ENCODE results near the gene VCAM1. TPM values are rescaled to one million over a fixed set of nuclear protein-coding genes. Genes with fewer than 3 reads are reported as not detected.
"Not testable (repeated sequence)": the region's sequence is repeated elsewhere in the genome, so short reads cannot be mapped to it uniquely, and the experiment has no call there.

The VCAM1 gene
- not detected in 2 replicates for total RNA-seq

GRCh38 chr1:100719490-100719889 is at the start of gene VCAM1:
Gene VCAM1 (plus strand): TSS chr1:100719742. CDS start chr1:100719861, 119 bp downstream.
- no peaks in the 10 kb centered on the region for H3K9me3 Mint-ChIP-seq
- H3K27ac Mint-ChIP-seq, result no peak within 1 kb of the TSS
- DNase-seq, result no peak
- no peak within 1 kb of the TSS for H3K4me3 Mint-ChIP-seq
- H3K27me3 Mint-ChIP-seq, result peaks cover 17% of the 10 kb centered on the region
- no peaks in the 10 kb centered on the region for H3K36me3 Mint-ChIP-seq (ENCODE audit: low read depth)
- intact Hi-C loops (cut with micrococcal nuclease), result no loop called here
- no peaks in the 10 kb centered on the region for H3K4me1 Mint-ChIP-seq

DNA sequence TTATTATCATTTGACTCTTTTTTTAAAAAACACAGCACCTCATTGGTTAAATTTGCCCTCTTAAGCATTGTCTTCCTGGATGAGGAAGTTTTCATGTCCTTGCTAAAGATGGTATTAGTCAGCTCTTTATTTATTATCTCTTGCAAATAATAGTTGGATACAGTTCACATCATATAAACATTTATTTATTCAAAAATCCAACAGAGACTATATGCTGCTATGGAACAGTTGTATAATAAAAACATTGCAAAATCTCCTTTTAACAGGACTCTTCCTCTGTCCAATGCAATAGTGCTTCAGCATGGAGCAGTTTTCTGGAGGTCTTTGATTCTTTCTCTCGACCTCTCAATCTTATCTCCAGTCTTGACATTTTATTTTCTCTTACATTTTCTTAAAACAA is 49.5 kb upstream of the VCAM1 start:
- H3K27me3 Mint-ChIP-seq, result peaks cover 6% of the 10 kb centered on the region
- no peak overlapping the region for H3K27ac Mint-ChIP-seq
- H3K36me3 Mint-ChIP-seq (ENCODE audit: low read depth), result no peaks in the 10 kb centered on the region
- no peak for DNase-seq
- no peaks in the 10 kb centered on the region for H3K4me1 Mint-ChIP-seq
- intact Hi-C loops (cut with micrococcal nuclease), result no loop called here
- H3K4me3 Mint-ChIP-seq, result no peak overlapping the region
- H3K9me3 Mint-ChIP-seq, result no peaks in the 10 kb centered on the region

- no peak overlapping the region for H3K27ac Mint-ChIP-seq
- H3K9me3 Mint-ChIP-seq, result no peaks in the 10 kb centered on the region
- H3K27me3 Mint-ChIP-seq, result peaks cover 6% of the 10 kb centered on the region
- H3K36me3 Mint-ChIP-seq (ENCODE audit: low read depth), result no peaks in the 10 kb centered on the region
- intact Hi-C loops (cut with micrococcal nuclease), result no loop called here
- DNase-seq, result no peak
- no peaks in the 10 kb centered on the region for H3K4me1 Mint-ChIP-seq
- H3K4me3 Mint-ChIP-seq, result no peak overlapping the region
Measured at GRCh38 chr1:100671601-100672000, 47.9 kb upstream of the VCAM1 start.

- no peak for DNase-seq
- no peak overlapping the region for H3K4me3 Mint-ChIP-seq
- no peaks in the 10 kb centered on the region for H3K36me3 Mint-ChIP-seq (ENCODE audit: low read depth)
- intact Hi-C loops (cut with micrococcal nuclease), result no loop called here
- no peak overlapping the region for H3K27ac Mint-ChIP-seq
- H3K27me3 Mint-ChIP-seq, result no peaks in the 10 kb centered on the region
- H3K9me3 Mint-ChIP-seq, result peaks cover 4% of the 10 kb centered on the region
- no peaks in the 10 kb centered on the region for H3K4me1 Mint-ChIP-seq
Measured at GRCh38 chr1:100683448-100684349, 35.8 kb upstream of the VCAM1 start.

- Mint-ChIP-seq H3K4me3 (no peak overlapping the region), H3K9me3 (peaks cover 1% of the 10 kb centered on the region), H3K27ac (no peak overlapping the region), H3K27me3 (peaks cover 4% of the 10 kb centered on the region), H3K36me3 (ENCODE audit: low read depth) (no peaks in the 10 kb centered on the region), H3K4me1 (no peaks in the 10 kb centered on the region)
- intact Hi-C loops (cut with micrococcal nuclease), result no loop called here
- no peak for DNase-seq
Measured at GRCh38 chr1:100699744-100700143, 19.8 kb upstream of the VCAM1 start.

DNA sequence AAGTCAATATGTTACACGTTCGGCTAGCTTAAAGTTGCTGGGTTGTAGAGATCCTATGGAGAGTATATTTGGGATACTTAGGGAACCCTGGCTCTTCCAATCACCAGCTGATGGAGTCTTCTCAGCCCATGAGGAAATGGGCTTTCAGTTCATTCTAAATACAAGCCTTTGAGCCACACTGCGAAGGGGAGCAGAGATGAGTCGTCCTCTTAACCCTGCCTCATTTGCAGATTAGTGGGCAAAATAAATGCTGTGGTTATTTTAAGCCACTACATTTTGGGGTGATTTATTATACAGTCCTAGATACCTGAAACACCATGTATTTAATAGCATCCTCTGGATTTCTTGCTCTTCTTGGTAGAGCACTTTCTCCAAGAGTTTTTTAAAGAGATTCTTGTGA is 19.0 kb upstream of the VCAM1 start:
- H3K36me3 Mint-ChIP-seq (ENCODE audit: low read depth), result no peaks in the 10 kb centered on the region
- no peaks in the 10 kb centered on the region for H3K9me3 Mint-ChIP-seq
- H3K4me1 Mint-ChIP-seq, result no peaks in the 10 kb centered on the region
- no peak overlapping the region for H3K4me3 Mint-ChIP-seq
- peaks cover 4% of the 10 kb centered on the region for H3K27me3 Mint-ChIP-seq
- no peak for DNase-seq
- no peak overlapping the region for H3K27ac Mint-ChIP-seq
- intact Hi-C loops (cut with micrococcal nuclease), result no loop called here

DNA sequence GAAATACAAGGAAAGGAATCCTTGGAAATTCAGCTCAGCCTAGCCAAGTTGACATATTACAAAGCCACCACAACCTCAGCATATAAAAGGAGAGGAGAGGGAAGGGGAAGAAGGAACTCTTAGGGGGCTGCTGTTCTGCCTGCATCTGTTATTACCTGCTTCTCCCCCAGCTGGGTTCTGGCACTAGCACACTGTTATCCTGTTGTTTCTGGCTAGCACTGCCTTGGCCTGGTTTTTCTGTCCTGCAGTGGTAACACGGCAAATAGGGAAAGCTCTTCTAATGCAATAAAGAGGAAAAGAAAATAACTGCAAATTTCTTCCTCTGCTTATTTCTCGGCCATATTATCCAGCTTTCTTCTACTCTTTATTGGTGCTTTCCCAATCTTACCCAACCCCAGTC is 16.5 kb upstream of the VCAM1 start:
- Mint-ChIP-seq H3K9me3 (no peaks in the 10 kb centered on the region), H3K4me1 (no peaks in the 10 kb centered on the region), H3K27ac (no peak overlapping the region), H3K4me3 (no peak overlapping the region), H3K27me3 (peaks cover 2% of the 10 kb centered on the region), H3K36me3 (ENCODE audit: low read depth) (no peaks in the 10 kb centered on the region)
- intact Hi-C loops (cut with micrococcal nuclease), result no loop called here
- no peak for DNase-seq

GRCh38 chr1:100703716-100704115 is 15.8 kb upstream of the VCAM1 start:
- no peak overlapping the region for H3K4me3 Mint-ChIP-seq
- no peaks in the 10 kb centered on the region for H3K4me1 Mint-ChIP-seq
- H3K9me3 Mint-ChIP-seq, result no peaks in the 10 kb centered on the region
- peaks cover 2% of the 10 kb centered on the region for H3K27me3 Mint-ChIP-seq
- no peaks in the 10 kb centered on the region for H3K36me3 Mint-ChIP-seq (ENCODE audit: low read depth)
- no peak overlapping the region for H3K27ac Mint-ChIP-seq
- intact Hi-C loops (cut with micrococcal nuclease), result no loop called here
- no peak for DNase-seq

DNA sequence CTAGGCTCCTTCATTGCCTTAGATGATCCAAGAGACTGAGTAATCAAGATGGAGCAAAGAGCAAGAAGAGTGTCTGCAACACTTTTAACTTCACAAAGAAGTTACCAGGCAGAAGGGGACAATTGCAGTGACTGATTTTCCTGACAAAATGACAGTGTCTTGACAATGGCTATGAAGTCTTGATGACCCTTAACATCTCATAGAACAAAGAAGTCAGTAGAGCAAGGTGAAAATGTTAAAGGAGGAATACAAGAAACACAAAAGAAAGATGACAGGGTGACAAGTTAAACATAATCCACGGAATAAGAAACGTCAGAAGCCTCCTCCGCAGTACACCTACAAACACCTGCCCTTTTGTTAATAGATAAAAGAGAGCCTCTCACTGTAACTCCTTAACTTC is 15.1 kb upstream of the VCAM1 start:
- no peaks in the 10 kb centered on the region for H3K4me1 Mint-ChIP-seq
- intact Hi-C loops (cut with micrococcal nuclease), result no loop called here

GRCh38 chr1:100706296-100706695 is 13.2 kb upstream of the VCAM1 start:
- no peak for DNase-seq
- Mint-ChIP-seq H3K27me3 (peaks cover 2% of the 10 kb centered on the region), H3K4me1 (no peaks in the 10 kb centered on the region), H3K36me3 (ENCODE audit: low read depth) (no peaks in the 10 kb centered on the region), H3K27ac (no peak overlapping the region), H3K4me3 (no peak overlapping the region), H3K9me3 (peaks cover under 1% of the 10 kb centered on the region)
- intact Hi-C loops (cut with micrococcal nuclease), result no loop called here

More for the DNA sequence above, 15.1 kb upstream of the VCAM1 start:
- no peaks in the 10 kb centered on the region for H3K9me3 Mint-ChIP-seq
- H3K27ac Mint-ChIP-seq, result no peak overlapping the region
- H3K36me3 Mint-ChIP-seq (ENCODE audit: low read depth), result no peaks in the 10 kb centered on the region
- no peaks in the 10 kb centered on the region for H3K27me3 Mint-ChIP-seq
- no peak overlapping the region for H3K4me3 Mint-ChIP-seq
- no peak for DNase-seq

- peaks cover 2% of the 10 kb centered on the region for H3K27me3 Mint-ChIP-seq
- no peak overlapping the region for H3K4me3 Mint-ChIP-seq
- H3K36me3 Mint-ChIP-seq (ENCODE audit: low read depth), result no peaks in the 10 kb centered on the region
- intact Hi-C loops (cut with micrococcal nuclease), result no loop called here
- H3K9me3 Mint-ChIP-seq, result peaks cover 4% of the 10 kb centered on the region
- DNase-seq, result no peak
- no peak overlapping the region for H3K27ac Mint-ChIP-seq
- no peaks in the 10 kb centered on the region for H3K4me1 Mint-ChIP-seq
Measured at GRCh38 chr1:100706856-100707255, 12.7 kb upstream of the VCAM1 start.

DNA sequence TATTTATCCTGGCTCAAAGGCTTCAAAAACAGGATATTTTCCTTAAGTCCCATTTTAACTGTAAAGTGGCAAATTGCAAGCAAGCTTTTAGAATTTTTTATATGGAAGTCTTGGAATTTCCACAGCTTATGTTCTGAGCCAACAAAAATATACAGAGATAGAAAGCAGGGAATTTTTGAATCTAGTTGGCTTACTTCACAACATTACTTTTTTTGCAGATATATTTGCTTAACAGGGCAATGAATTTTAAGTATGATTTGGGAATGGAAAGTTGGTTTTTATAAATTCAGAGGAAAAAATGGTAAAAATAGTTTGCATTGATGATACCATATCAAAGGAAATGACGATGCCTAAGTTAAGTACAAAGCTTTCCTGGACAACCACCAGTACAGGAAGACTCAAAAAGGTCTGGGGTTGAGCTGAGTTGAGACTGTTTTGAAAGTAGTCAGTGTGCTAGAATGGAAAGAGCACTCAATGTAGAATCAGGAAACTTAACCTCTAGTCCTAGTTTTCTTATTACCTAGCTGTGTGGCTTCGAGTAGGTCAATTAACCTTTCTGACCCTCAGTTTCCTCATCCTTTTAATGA is 11.0 kb upstream of the VCAM1 start:
- intact Hi-C loops (cut with micrococcal nuclease), result no loop called here
- Mint-ChIP-seq H3K36me3 (ENCODE audit: low read depth) (no peaks in the 10 kb centered on the region), H3K9me3 (peaks cover 4% of the 10 kb centered on the region), H3K4me3 (no peak overlapping the region), H3K27ac (no peak overlapping the region), H3K4me1 (peaks cover 9% of the 10 kb centered on the region), H3K27me3 (peaks cover 2% of the 10 kb centered on the region)
- DNase-seq, result no peak

- no peak for DNase-seq
- Mint-ChIP-seq H3K27me3 (peaks cover 5% of the 10 kb centered on the region), H3K4me1 (peaks cover 10% of the 10 kb centered on the region), H3K4me3 (no peak overlapping the region), H3K27ac (no peak overlapping the region), H3K36me3 (ENCODE audit: low read depth) (no peaks in the 10 kb centered on the region), H3K9me3 (peaks cover 4% of the 10 kb centered on the region)
- intact Hi-C loops (cut with micrococcal nuclease), result no loop called here
Measured at GRCh38 chr1:100710906-100711682, 8.4 kb upstream of the VCAM1 start.

DNA sequence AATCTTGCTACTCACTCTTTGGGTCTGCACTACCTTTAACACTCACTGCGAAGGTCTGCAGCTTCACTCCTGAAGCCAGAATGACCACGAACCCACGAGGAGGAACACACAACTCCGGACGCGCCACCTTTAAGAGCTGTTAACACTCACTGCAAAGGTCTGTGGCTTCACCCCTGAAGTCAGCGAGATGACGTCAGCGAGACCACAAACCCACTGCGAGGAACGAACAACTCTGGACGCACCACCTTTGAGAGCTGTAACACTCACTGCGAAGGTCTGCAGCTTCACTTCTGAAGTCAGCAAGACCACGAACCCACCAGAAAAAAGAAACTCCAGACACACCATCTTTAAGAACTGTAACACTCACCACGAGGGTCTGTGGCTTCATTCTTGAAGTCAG is 6.5 kb upstream of the VCAM1 start:
- DNase-seq, result peak; percentile 80
- peak overlapping the region; percentile 9 for H3K27ac Mint-ChIP-seq
- H3K9me3 Mint-ChIP-seq; H3K4me3 Mint-ChIP-seq; H3K36me3 Mint-ChIP-seq (ENCODE audit: low read depth); intact Hi-C loops (cut with micrococcal nuclease): not testable (repeated sequence)
- peaks cover 10% of the 10 kb centered on the region for H3K27me3 Mint-ChIP-seq
- peaks cover 10% of the 10 kb centered on the region for H3K4me1 Mint-ChIP-seq

Measured in activated CD4-positive, alpha-beta T cell treated with anti-CD3 and anti-CD28 coated beads, Interleukin-2, amount 10 ng/mL, durations not matched to agents 24 days and 14 days (primary cell).